Mucosa of rectum (tissue), 2 donors: Measurements from ENCODE around the gene EVX1.

ENCODE experiments used
- H3K27ac ChIP-seq, 2 donors: one replicate each; pipeline ENCODE4 v1.7.0; 2013; ENCODE audit warnings: inconsistent platforms in 2 of 2, low read depth in 2 of 2, low read length in 2 of 2
- H3K27me3 ChIP-seq, 2 donors: one replicate each; pipeline ENCODE4 v1.7.0; 2013; ENCODE audit warnings: low read length in 2 of 2; ENCODE audit not compliant: control insufficient read depth in 2 of 2, insufficient read depth in 2 of 2
- H3K36me3 ChIP-seq, 2 donors: one replicate each; pipeline ENCODE4 v1.7.0; 2013; ENCODE audit warnings: low read length in 2 of 2; ENCODE audit not compliant: control insufficient read depth in 2 of 2, insufficient read depth in 2 of 2
- H3K4me1 ChIP-seq, 2 donors: one replicate each; pipeline ENCODE4 v1.7.0; 2013; ENCODE audit warnings: low read length in 2 of 2, mild to moderate bottlenecking in 1 of 2; ENCODE audit not compliant: control insufficient read depth in 2 of 2, insufficient read depth in 2 of 2
- H3K4me3 ChIP-seq, 2 donors: one replicate each; pipeline ENCODE4 v1.7.0; 2013; ENCODE audit warnings: low read length in 2 of 2
- H3K9ac ChIP-seq, 2 donors: one replicate each; pipeline ENCODE4 v1.7.0; 2013; ENCODE audit warnings: low read length in 2 of 2, low read depth in 1 of 2, mild to moderate bottlenecking in 1 of 2
- H3K9me3 ChIP-seq, 2 donors: one replicate each; pipeline ENCODE4 v1.7.0; 2013; ENCODE audit warnings: low read length in 2 of 2; ENCODE audit not compliant: control insufficient read depth in 2 of 2
- donor health status: healthy.
- donor health status: Normal muscosa, but diverticular disease.

The EVX1 gene

DNA sequence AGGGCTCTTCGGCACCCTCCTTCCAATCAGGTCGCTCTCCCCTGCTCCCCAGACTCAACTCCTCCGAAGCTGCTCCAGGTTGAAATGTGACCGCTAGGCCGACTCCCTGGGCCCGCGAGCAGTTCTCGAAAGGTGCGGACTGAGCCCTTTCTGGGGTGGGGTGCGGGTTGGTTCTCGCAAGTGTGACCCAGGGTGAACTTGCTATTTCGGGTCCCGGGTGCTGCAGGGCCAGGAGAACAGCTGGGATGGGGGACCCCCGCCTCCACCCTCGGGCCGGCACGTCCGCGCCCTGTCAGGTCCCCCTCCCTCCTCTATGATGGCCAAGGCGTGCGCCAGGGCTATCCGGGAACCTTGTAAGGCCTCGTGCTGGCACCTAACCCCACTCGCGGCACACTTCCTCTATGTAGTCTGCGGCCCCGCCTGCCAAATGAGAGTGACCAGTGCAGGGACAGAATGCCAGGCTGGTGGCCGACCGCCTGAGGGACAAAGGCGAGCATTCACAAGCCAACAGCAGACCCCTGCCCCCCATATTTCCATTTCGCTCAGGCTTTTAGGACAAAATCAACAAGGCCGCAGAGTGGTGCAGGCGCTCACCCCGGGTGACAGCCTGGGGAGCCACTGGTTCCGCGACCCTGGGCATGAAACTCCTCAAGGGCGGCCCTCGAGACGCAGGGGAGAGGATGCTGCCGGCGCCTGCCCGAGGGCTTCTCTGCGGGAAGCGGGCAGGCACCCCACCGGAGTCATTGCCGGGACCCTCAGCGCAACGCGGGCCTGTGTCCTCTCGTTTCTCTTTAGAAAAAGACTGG, 29.0 kb upstream of the EVX1 start:
- Histone ChIP-seq H3K27ac (no peak overlapping the region), H3K9ac (no peak overlapping the region), H3K4me3 (no peak overlapping the region), H3K4me1 (peaks cover 29 to 33% of the 10 kb centered on the region in 2 donors), H3K27me3 (peaks cover 2 to 12% of the 10 kb centered on the region in 2 donors), H3K36me3 (no peaks in the 10 kb centered on the region), H3K9me3 (no peaks in the 10 kb centered on the region)

DNA sequence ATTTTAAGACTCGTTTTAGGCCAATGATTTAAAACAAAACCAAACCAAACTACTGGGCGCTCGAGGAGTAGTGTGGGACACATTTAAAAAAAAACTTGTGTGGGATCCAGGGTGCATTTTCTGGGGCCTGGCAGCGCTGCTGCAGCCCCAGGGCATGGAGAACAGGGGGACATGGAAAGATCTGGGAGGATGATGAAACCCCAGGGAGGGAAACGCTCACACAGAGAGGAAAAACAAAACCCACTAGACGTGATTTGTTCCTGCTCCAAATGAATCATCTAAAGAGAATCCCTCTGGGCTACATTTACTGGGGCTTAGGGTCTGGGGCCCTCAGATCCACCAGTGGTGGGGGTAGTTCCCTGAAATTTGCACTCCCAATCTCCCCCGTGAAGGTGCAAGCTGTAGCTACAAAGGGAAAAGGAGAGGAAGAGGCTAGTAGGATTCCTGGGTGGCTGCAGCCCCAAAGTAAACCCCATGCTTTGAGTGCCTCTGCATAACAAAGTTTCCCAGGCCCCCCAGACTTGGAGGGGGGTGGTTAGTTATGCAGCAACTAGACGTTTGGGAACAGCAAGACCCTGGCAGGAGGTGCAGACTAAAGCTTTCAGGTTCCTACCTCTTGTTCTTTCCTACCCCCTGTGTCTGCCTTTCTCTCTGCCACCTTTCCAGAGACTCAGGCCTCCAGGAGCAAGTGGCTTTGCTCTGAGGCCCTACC, 28.2 kb upstream of the EVX1 start:
- Histone ChIP-seq H3K27ac (no peak overlapping the region), H3K4me3 (no peak overlapping the region), H3K9ac (no peak overlapping the region), H3K9me3 (no peaks in the 10 kb centered on the region), H3K27me3 (peaks cover 2 to 12% of the 10 kb centered on the region in 2 donors), H3K36me3 (no peaks in the 10 kb centered on the region), H3K4me1 (peaks cover 22 to 27% of the 10 kb centered on the region in 2 donors)

DNA sequence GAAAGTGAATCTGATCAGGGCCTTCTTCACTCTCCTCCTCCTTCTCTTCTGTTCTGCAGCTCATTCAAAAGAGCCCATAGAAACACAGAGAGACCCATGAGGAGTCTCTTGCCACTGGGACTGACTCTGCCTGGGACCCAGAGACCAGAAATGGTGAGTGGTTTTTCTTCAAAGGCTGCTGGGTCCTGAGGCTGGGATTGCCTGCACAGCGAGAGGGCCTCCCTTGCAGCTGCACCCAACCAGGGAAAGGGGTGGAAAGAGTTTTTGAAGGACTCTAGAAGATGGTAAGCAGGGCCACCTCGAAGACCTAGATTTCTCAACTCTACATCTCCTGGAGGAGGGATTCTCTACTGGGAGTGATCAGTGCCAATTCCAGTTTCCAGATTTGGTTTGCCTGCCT, 27.2 kb upstream of the EVX1 start:
- no peak overlapping the region for H3K4me3 ChIP-seq
- H3K4me1 ChIP-seq: peaks cover 13 to 19% of the 10 kb centered on the region in 2 donors
- H3K27me3 ChIP-seq: peaks cover 2 to 13% of the 10 kb centered on the region in 2 donors

DNA sequence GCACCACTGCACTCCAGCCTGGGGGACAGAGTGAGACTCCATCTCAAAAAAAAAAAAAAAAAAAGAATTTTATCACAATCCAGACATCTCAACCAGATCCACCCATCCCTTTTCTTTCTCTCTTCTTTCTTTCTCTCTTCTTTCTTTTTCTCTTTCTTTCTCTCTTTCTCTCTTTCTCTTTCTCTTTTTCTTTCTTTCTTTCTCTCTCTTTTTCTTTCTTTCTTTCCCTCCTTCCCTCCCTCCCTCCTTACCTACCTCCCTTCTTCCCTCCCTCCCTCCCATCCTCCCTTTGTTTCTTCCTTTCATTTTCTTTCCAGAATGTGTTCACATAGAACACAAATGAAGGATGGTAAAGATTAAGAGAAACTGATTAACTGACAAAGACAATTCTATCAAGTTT, 24.7 kb upstream of the EVX1 start:
- no peak overlapping the region for H3K4me3 ChIP-seq
- H3K9ac ChIP-seq: no peak overlapping the region
- H3K36me3 ChIP-seq: no peaks in the 10 kb centered on the region
- H3K27ac ChIP-seq: no peak overlapping the region
- H3K27me3 ChIP-seq: peaks cover 3 to 14% of the 10 kb centered on the region in 2 donors
- no peaks in the 10 kb centered on the region for H3K4me1 ChIP-seq
- no peaks in the 10 kb centered on the region for H3K9me3 ChIP-seq

More for the DNA sequence above, 27.2 kb upstream of the EVX1 start:
- Histone ChIP-seq H3K27ac (no peak overlapping the region), H3K36me3 (no peaks in the 10 kb centered on the region), H3K9me3 (no peaks in the 10 kb centered on the region), H3K9ac (no peak overlapping the region)

DNA sequence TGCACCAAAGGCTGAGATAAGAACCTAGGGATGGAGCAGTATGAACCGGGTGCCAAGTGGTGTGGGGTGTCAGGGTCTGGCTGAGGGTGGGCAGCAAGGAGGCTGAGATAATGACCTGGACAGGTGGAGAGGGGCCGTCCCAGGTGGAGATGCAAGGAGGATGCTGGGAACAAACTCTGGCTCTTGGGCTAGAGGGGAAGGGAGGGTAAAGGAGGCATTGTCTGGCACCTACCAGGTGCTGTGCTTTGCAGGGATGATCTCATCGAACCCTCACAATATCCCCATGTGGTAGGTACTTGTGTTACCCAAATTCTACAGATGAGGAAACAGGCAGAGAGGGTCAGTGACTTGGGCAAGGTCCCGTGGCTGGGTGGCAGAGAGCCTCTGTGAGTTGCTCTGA, 22.8 kb upstream of the EVX1 start:
- no peaks in the 10 kb centered on the region for H3K9me3 ChIP-seq
- H3K4me1 ChIP-seq: no peaks in the 10 kb centered on the region
- H3K27ac ChIP-seq: no peak overlapping the region
- peaks cover 7 to 25% of the 10 kb centered on the region in 2 donors for H3K27me3 ChIP-seq
- no peaks in the 10 kb centered on the region for H3K36me3 ChIP-seq
- no peak overlapping the region for H3K9ac ChIP-seq
- no peak overlapping the region for H3K4me3 ChIP-seq

DNA sequence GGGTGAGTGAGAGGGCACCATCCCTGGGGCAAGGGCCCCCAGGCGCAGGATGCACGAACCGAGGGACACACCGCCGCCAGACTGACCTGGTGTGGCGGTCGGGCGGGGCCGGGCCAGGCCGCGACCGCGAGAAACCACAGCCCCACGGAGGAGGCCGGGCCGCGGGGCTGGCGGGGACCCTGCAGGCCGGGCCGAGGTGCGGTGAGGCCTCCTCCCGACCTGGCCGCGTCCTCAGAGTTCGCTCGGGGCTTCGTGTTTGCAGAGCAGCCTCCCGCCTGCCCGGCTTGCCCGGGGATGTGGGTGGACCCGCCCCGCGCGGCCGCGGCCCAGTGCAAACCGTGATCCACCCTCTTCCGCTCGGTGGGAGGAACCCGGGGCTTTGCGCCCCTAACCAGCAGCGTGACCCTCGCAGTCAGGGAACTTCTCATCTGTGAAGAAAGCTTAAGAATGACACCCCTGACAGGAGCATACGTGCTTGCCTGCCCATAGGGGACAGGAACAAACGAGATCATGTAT, 22.1 kb upstream of the EVX1 start:
- Histone ChIP-seq H3K27me3 (peaks cover 14 to 31% of the 10 kb centered on the region in 2 donors), H3K36me3 (no peaks in the 10 kb centered on the region), H3K4me3 (no peak overlapping the region), H3K4me1 (no peaks in the 10 kb centered on the region), H3K9ac (no peak overlapping the region), H3K27ac (no peak overlapping the region), H3K9me3 (no peaks in the 10 kb centered on the region)

DNA sequence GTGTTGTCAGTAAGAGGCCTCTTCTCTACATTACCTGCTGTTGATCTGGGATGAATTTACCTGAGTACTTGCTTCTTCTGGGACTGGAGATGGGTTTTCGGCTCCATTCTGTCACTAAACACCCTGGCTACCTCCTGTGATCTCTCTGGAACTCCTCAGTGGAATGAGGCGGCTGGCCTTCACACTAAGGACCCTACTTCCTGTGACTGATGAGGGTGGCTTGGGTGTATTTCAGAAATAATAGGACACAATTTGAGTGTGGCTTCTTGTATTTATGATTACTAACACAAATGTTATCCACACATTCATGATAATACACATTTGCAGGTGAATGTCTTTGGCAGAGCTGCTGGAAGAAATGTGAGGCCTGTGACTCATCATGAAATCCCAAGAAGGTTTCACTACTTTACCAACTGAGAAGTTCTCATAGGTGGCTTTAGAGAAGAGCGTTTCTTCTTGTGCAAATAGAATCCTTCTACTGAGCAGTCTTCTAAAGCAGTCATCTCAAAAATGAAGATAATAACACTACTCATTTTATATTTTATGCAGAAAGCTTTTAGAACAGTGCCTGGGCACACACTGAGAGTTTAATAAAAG, 21.3 kb upstream of the EVX1 start:
- Histone ChIP-seq H3K4me1 (no peaks in the 10 kb centered on the region), H3K9me3 (no peaks in the 10 kb centered on the region), H3K4me3 (no peak overlapping the region), H3K27me3 (peaks cover 19 to 35% of the 10 kb centered on the region in 2 donors), H3K9ac (no peak overlapping the region), H3K27ac (no peak overlapping the region), H3K36me3 (no peaks in the 10 kb centered on the region)

DNA sequence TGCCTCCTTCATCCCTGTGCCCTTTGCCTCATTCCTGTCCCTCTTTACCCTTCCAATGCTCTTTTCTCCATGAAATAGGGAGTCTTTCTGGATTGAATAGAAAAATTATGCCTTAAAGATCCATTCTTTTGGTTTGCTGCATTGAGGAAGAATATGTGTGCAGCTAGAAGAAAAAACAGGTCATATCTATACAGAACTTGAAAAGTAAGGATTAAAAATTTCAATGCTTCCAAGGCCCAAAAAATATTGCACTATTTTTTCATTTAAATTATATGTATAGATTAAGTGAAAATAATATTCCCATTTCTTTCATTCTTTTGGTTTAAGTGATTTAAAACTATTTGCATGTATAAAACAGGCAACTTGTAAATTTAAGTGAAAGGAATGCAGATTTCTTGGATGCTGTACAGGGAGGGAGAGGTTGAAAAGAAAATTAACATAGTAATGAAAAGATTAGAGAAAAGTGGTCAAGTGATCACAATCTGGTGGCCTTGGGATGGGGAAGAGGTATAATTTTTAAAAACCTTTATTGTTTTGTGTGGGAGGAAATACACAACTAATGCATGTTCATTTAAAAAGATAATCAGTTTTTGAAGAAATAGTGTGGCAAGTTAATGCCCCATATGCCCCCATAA, 18.5 kb upstream of the EVX1 start:
- Histone ChIP-seq H3K4me1 (no peaks in the 10 kb centered on the region), H3K9me3 (no peaks in the 10 kb centered on the region), H3K4me3 (no peak overlapping the region), H3K36me3 (no peaks in the 10 kb centered on the region), H3K27me3 (peaks cover 19 to 33% of the 10 kb centered on the region in 2 donors), H3K27ac (no peak overlapping the region), H3K9ac (no peak overlapping the region)

DNA sequence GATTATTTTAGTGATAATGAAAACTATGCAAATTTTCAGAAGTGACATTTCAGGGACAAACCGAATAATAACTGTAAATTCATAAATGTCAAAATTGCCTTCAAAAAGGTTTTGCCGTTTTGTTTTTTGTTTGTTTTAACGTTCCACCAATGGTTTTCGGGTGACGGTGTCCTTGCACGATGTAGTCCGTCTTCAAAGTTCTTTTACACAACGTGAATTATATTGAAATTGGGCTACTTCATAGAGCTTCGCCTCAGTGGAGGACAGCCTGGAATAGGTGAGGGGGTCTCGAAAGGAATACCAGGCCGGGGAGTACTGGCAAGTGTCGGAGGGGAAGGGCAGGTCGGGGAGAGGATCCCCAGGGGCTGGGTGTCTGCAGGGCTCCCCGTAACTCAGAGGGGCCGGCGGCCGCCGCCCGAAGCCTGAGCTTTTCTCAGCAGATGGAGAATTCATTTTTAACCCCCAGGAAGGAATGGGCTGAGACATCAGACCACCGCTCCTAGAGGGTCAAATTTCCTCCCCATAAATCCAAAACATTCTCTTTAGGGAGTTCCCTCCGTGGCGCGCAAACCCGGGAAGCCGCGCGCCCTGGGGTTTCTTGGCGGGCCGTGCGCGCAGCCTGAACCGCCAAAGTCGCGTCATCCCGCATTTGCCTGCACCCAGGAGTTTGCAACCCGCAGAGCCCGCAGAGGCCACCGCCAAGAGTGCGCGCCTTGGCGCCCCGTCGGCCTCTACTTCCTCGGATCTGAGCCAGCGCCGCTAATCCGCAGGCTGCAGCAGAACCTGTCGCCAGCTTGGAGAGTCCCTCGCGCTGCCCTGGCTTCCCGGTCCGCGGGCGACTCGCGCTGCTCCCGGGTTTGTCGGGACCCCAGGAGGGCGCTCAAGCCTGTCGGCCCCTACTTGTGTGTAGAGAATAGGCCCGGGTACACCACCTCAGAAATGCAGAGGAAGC, 17.3 kb upstream of the EVX1 start:
- H3K4me1 ChIP-seq: no peaks in the 10 kb centered on the region
- no peak overlapping the region for H3K9ac ChIP-seq
- H3K27me3 ChIP-seq: peaks cover 19 to 30% of the 10 kb centered on the region in 2 donors
- no peaks in the 10 kb centered on the region for H3K9me3 ChIP-seq
- no peak overlapping the region for H3K27ac ChIP-seq
- H3K4me3 ChIP-seq: peak overlapping the region in 1 of 2 donors; percentile 22
- no peaks in the 10 kb centered on the region for H3K36me3 ChIP-seq
